ENCODE results near the gene SPAG16. TPM values are rescaled to one million over a fixed set of nuclear protein-coding genes. Genes with fewer than 3 reads are reported as not detected.

Gene SPAG16
- polyA plus RNA-seq, 1 of the 3 experiments (the other 2 are of a cell fraction) = 29.5 TPM

- peaks cover 0 to 5% of the 10 kb centered on the region in 2 experiments; a peak in 1 of 4 replicates for H3K4me1 ChIP-seq (ENCODE audit: control insufficient read depth in 1 of 2, insufficient read depth in 2 of 2, low read depth in 1 of 2, low read length in 1 of 2)
- no peaks in the 10 kb centered on the region for H3K9me3 ChIP-seq
- POLR2A ChIA-PET = no interaction called here
- H3K27ac ChIP-seq (ENCODE audit: low read depth in 2 of 2, low read length in 1 of 2) = no peak overlapping the region
- no peaks in the 10 kb centered on the region for H4K20me1 ChIP-seq (ENCODE audit: insufficient read depth)
- H3K36me3 ChIP-seq (replicated peaks in 1 of 2; ENCODE audit: control insufficient read depth in 1 of 2, insufficient read depth in 2 of 2, low read length in 1 of 2) = no peaks in the 10 kb centered on the region
- DNase-seq = no peak
- H3K4me3 ChIP-seq (ENCODE audit: low read depth in 2 of 2, low read length in 1 of 2) = no peak overlapping the region
- CTCF ChIA-PET = interaction anchor here (1.3 kb wide), 1 partner anchor 9 kb away, joined by 3 read pairs; no protein-coding TSS in a partner anchor
- H3K4me2 ChIP-seq = no peak overlapping the region
- no peaks in the 10 kb centered on the region for H3K9me2 ChIP-seq
- no peaks in the 10 kb centered on the region for H3F3A ChIP-seq (replicated peaks; ENCODE audit: insufficient read depth)
- 46% methylated on average over 3 of the region's 3 CpGs for WGBS (ENCODE audit: low lambda C conversion rate)
- no peaks in the 10 kb centered on the region for H3K27me3 ChIP-seq (ENCODE audit: insufficient read depth)
- TF ChIP-seq MXI1 (IDR thresholded peaks at IDR 0.05; ENCODE audit: low read depth, low read length) = no peak
- TF ChIP-seq ZBTB33 (IDR thresholded peaks at IDR 0.05; ENCODE audit: borderline replicate concordance, low read depth) = no peak
- TF ChIP-seq RAD21 (IDR thresholded peaks at IDR 0.05; ENCODE audit: low read length) = no peak
- no peak for TF ChIP-seq IRF3 (IDR thresholded peaks at IDR 0.05; ENCODE audit: low read depth, low read length)
- no peak for TF ChIP-seq TAF1 (IDR thresholded peaks at IDR 0.05; ENCODE audit: borderline replicate concordance, low read depth, low read length)
- no peak for TF ChIP-seq REST (IDR thresholded peaks at IDR 0.05; ENCODE audit: low read depth, low read length)
- no peak for TF ChIP-seq FOSL2 (IDR thresholded peaks at IDR 0.05; ENCODE audit: borderline replicate concordance, low read depth)
- no peak for TF ChIP-seq EZH2phosphoT487 (IDR thresholded peaks at IDR 0.05; ENCODE audit: borderline replicate concordance, low read depth)
- no peak overlapping the region for H3K9ac ChIP-seq
- H2AFZ ChIP-seq (ENCODE audit: low read depth) = no peak overlapping the region
- H3K79me2 ChIP-seq (ENCODE audit: insufficient read depth) = no peaks in the 10 kb centered on the region
Observed at GRCh38 chr2:213766465-213766901, 482.2 kb downstream of the SPAG16 start.

- Histone ChIP-seq H3K4me1 (ENCODE audit: control insufficient read depth in 1 of 2, insufficient read depth in 2 of 2, low read depth in 1 of 2, low read length in 1 of 2) (no peaks in the 10 kb centered on the region), H3K4me3 (ENCODE audit: low read depth in 2 of 2, low read length in 1 of 2) (no peak overlapping the region), H3K9me2 (no peaks in the 10 kb centered on the region), H3K36me3 (replicated peaks in 1 of 2; ENCODE audit: control insufficient read depth in 1 of 2, insufficient read depth in 2 of 2, low read length in 1 of 2) (no peaks in the 10 kb centered on the region), H3K9ac (no peak overlapping the region), H2AFZ (ENCODE audit: low read depth) (no peak overlapping the region), H3K27me3 (ENCODE audit: insufficient read depth) (no peaks in the 10 kb centered on the region), H3K9me3 (no peaks in the 10 kb centered on the region), H3K79me2 (ENCODE audit: insufficient read depth) (no peaks in the 10 kb centered on the region), H3F3A (replicated peaks; ENCODE audit: insufficient read depth) (no peaks in the 10 kb centered on the region), H3K4me2 (no peak overlapping the region), H4K20me1 (ENCODE audit: insufficient read depth) (no peaks in the 10 kb centered on the region), H3K27ac (ENCODE audit: low read depth in 2 of 2, low read length in 1 of 2) (no peak overlapping the region)
- WGBS (ENCODE audit: low lambda C conversion rate) = 77% methylated on average over 2 of the region's 2 CpGs
- DNase-seq = no peak
- POLR2A ChIA-PET = no interaction called here
- no peak for TF ChIP-seq TEAD4 (IDR thresholded peaks at IDR 0.05; ENCODE audit: borderline replicate concordance, insufficient read depth)
- TF ChIP-seq FOXM1 (IDR thresholded peaks at IDR 0.05; ENCODE audit: low read depth) = no peak
- TF ChIP-seq IRF3 (IDR thresholded peaks at IDR 0.05; ENCODE audit: low read depth, low read length) = no peak
- TF ChIP-seq MEF2A (IDR thresholded peaks at IDR 0.05; ENCODE audit: borderline replicate concordance, low read depth) = no peak
- TF ChIP-seq SIN3A (IDR thresholded peaks at IDR 0.05; ENCODE audit: borderline replicate concordance, low read depth, low read length) = no peak
- TF ChIP-seq GATA2 (CRISPR knock-in tag; IDR thresholded peaks at IDR 0.05) = no peak
- TF ChIP-seq POLR2AphosphoS5 (IDR thresholded peaks at IDR 0.05; ENCODE audit: low read depth, low read length) = no peak
- no peak for TF ChIP-seq PBX3 (IDR thresholded peaks at IDR 0.05)
- no peak for TF ChIP-seq USF2 (IDR thresholded peaks at IDR 0.05; ENCODE audit: borderline replicate concordance, low read depth, low read length)
- TF ChIP-seq JUND (IDR thresholded peaks at IDR 0.05) = no peak
- TF ChIP-seq RFX5 (IDR thresholded peaks at IDR 0.05; ENCODE audit: low read length) = no peak
- CTCF ChIA-PET = no interaction called here
Observed at GRCh38 chr2:213787869-213788268, 503.6 kb downstream of the SPAG16 start.
